HUES64 (cell line): ENCODE results near the gene MPZL2.

Experiments used
- H3K27ac ChIP-seq: 2 replicates; pipeline ENCODE4 v1.7.0; 2013; ENCODE audit warnings: low read depth, low read length, inconsistent platforms
- H3K27me3 ChIP-seq: 2 replicates; pipeline ENCODE4 v1.6.1; 2013; ENCODE audit warnings: mild to moderate bottlenecking, low read length; ENCODE audit not compliant: insufficient read depth
- H3K36me3 ChIP-seq: 2 replicates; pipeline ENCODE4 v1.6.1; 2013; ENCODE audit warnings: mild to moderate bottlenecking, low read length; ENCODE audit not compliant: insufficient read depth
- H3K4me1 ChIP-seq: 2 replicates; pipeline ENCODE4 v1.6.1; 2013; ENCODE audit warnings: mild to moderate bottlenecking, low read length, moderate library complexity; ENCODE audit not compliant: insufficient read depth
- H3K4me3 ChIP-seq: 2 replicates; pipeline ENCODE4 v1.5.1; 2013; ENCODE audit warnings: mild to moderate bottlenecking, low read length, moderate library complexity
- H3K9ac ChIP-seq: 2 replicates; pipeline ENCODE4 v1.6.1; 2013; ENCODE audit warnings: mild to moderate bottlenecking, low read depth, low read length
- H3K9me3 ChIP-seq: 2 replicates; pipeline ENCODE4 v1.6.1; 2013; ENCODE audit warnings: low read depth, low read length; ENCODE audit not compliant: insufficient read depth
- WGBS: fragments of 150-250, 120-280 bp; methylation state at CpG from one replicate; pipeline ENCODE4 v1.1.7; 2013; ENCODE audit warnings: missing lambda C conversion rate; 5-methylcytosine and 5-hydroxymethylcytosine counted together

The MPZL2 gene

GRCh38 chr11:118217575-118217974 lies 46.5 kb downstream of the MPZL2 start:
- no peaks in the 10 kb centered on the region for H3K27me3 ChIP-seq
- no peak overlapping the region for H3K4me3 ChIP-seq
- WGBS, result 88% methylated on average over 3 of the region's 3 CpGs
- peaks cover 17% of the 10 kb centered on the region for H3K4me1 ChIP-seq
- no peaks in the 10 kb centered on the region for H3K36me3 ChIP-seq
- no peak overlapping the region for H3K27ac ChIP-seq
- H3K9me3 ChIP-seq, result no peaks in the 10 kb centered on the region
- H3K9ac ChIP-seq, result no peak overlapping the region

GRCh38 chr11:118216621-118217481 lies 47.2 kb downstream of the MPZL2 start:
- H3K9ac ChIP-seq, result no peak overlapping the region
- H3K27me3 ChIP-seq, result no peaks in the 10 kb centered on the region
- H3K4me1 ChIP-seq, result peaks cover 24% of the 10 kb centered on the region
- H3K36me3 ChIP-seq, result no peaks in the 10 kb centered on the region
- no peak overlapping the region for H3K27ac ChIP-seq
- WGBS, result 92% methylated on average over 11 of the region's 11 CpGs
- no peak overlapping the region for H3K4me3 ChIP-seq
- H3K9me3 ChIP-seq, result no peaks in the 10 kb centered on the region

GRCh38 chr11:118215765-118216164 lies 48.3 kb downstream of the MPZL2 start:
- peaks cover 33% of the 10 kb centered on the region for H3K4me1 ChIP-seq
- no peak overlapping the region for H3K4me3 ChIP-seq
- H3K9me3 ChIP-seq, result no peaks in the 10 kb centered on the region
- H3K27ac ChIP-seq, result no peak overlapping the region
- no peaks in the 10 kb centered on the region for H3K27me3 ChIP-seq
- no peak overlapping the region for H3K9ac ChIP-seq
- no peaks in the 10 kb centered on the region for H3K36me3 ChIP-seq
- WGBS, result 92% methylated on average over 7 of the region's 7 CpGs

- H3K9me3 ChIP-seq, result no peaks in the 10 kb centered on the region
- H3K27me3 ChIP-seq, result no peaks in the 10 kb centered on the region
- peaks cover 38% of the 10 kb centered on the region for H3K4me1 ChIP-seq
- no peak overlapping the region for H3K27ac ChIP-seq
- no peak overlapping the region for H3K9ac ChIP-seq
- no peak overlapping the region for H3K4me3 ChIP-seq
- WGBS, result 90% methylated on average over 3 of the region's 3 CpGs
- H3K36me3 ChIP-seq, result no peaks in the 10 kb centered on the region
Observed at GRCh38 chr11:118215262-118215661, 48.8 kb downstream of the MPZL2 start.

GRCh38 chr11:118214210-118214914 lies 49.7 kb downstream of the MPZL2 start:
- no peak overlapping the region for H3K9ac ChIP-seq
- no peak overlapping the region for H3K4me3 ChIP-seq
- WGBS, result 86% methylated on average over 6 of the region's 6 CpGs

GRCh38 chr11:118213781-118214180 lies 50.3 kb downstream of the MPZL2 start:
- Histone ChIP-seq H3K27ac (no peak overlapping the region), H3K9ac (no peak overlapping the region), H3K27me3 (no peaks in the 10 kb centered on the region), H3K9me3 (no peaks in the 10 kb centered on the region), H3K4me1 (peaks cover 42% of the 10 kb centered on the region), H3K4me3 (no peak overlapping the region), H3K36me3 (no peaks in the 10 kb centered on the region)
- WGBS, result 100% methylated on average over 2 of the region's 2 CpGs

More at GRCh38 chr11:118214210-118214914, 49.7 kb downstream of the MPZL2 start:
- Histone ChIP-seq H3K4me1 (peaks cover 42% of the 10 kb centered on the region), H3K27ac (no peak overlapping the region), H3K9me3 (no peaks in the 10 kb centered on the region), H3K36me3 (no peaks in the 10 kb centered on the region), H3K27me3 (no peaks in the 10 kb centered on the region)

GRCh38 chr11:118213201-118213600 lies 50.9 kb downstream of the MPZL2 start:
- Histone ChIP-seq H3K9me3 (no peaks in the 10 kb centered on the region), H3K36me3 (no peaks in the 10 kb centered on the region), H3K27me3 (no peaks in the 10 kb centered on the region), H3K9ac (no peak overlapping the region), H3K4me3 (no peak overlapping the region), H3K4me1 (peaks cover 42% of the 10 kb centered on the region), H3K27ac (peak overlapping the region; percentile 70)
- 91% methylated on average over 3 of the region's 4 CpGs for WGBS

- Histone ChIP-seq H3K9me3 (no peaks in the 10 kb centered on the region), H3K4me1 (peaks cover 42% of the 10 kb centered on the region), H3K27me3 (no peaks in the 10 kb centered on the region), H3K27ac (peak overlapping the region; percentile 70), H3K9ac (no peak overlapping the region), H3K36me3 (no peaks in the 10 kb centered on the region), H3K4me3 (no peak overlapping the region)
- 58% methylated on average over 2 of the region's 2 CpGs for WGBS
Observed at GRCh38 chr11:118212781-118213191, 51.3 kb downstream of the MPZL2 start.

GRCh38 chr11:118212131-118212725 lies 51.9 kb downstream of the MPZL2 start:
- Histone ChIP-seq H3K4me3 (no peak overlapping the region), H3K9me3 (no peaks in the 10 kb centered on the region), H3K27ac (peak overlapping the region; percentile 53; the same call in 1 of the 2 replicates), H3K9ac (no peak overlapping the region), H3K4me1 (peaks cover 42% of the 10 kb centered on the region), H3K36me3 (no peaks in the 10 kb centered on the region), H3K27me3 (no peaks in the 10 kb centered on the region)
- 79% methylated on average over 7 of the region's 7 CpGs for WGBS

GRCh38 chr11:118211006-118211405 lies 53.1 kb downstream of the MPZL2 start:
- H3K27ac ChIP-seq, result peak overlapping the region; percentile 53; the same call in 1 of the 2 replicates
- H3K36me3 ChIP-seq, result no peaks in the 10 kb centered on the region
- WGBS, result 19% methylated on average over 6 of the region's 6 CpGs
- peaks cover 46% of the 10 kb centered on the region for H3K4me1 ChIP-seq
- H3K4me3 ChIP-seq, result no peak overlapping the region
- H3K9me3 ChIP-seq, result no peaks in the 10 kb centered on the region
- H3K27me3 ChIP-seq, result no peaks in the 10 kb centered on the region
- H3K9ac ChIP-seq, result no peak overlapping the region

GRCh38 chr11:118210323-118210722 lies 53.8 kb downstream of the MPZL2 start:
- Histone ChIP-seq H3K27me3 (no peaks in the 10 kb centered on the region), H3K4me1 (peaks cover 46% of the 10 kb centered on the region), H3K9me3 (no peaks in the 10 kb centered on the region), H3K27ac (peak overlapping the region; percentile 14; the same call in 1 of the 2 replicates), H3K9ac (no peak overlapping the region), H3K36me3 (no peaks in the 10 kb centered on the region), H3K4me3 (no peak overlapping the region)
- 83% methylated on average over 7 of the region's 7 CpGs for WGBS
